GM20000 (cell line): ENCODE results near the gene CLDN34.

Source experiments
- DNase-seq: peaks from one replicate; pipeline ENCODE4 v3.0.0; 2012; ENCODE audit warnings: low spot score
- TF ChIP-seq, protein P1 (sequence below): IDR thresholded peaks from 2 replicates; pipeline ENCODE4 v1.5.1; 2012; ENCODE audit warnings: mild to moderate bottlenecking, control low read depth; ENCODE audit errors: extremely low read depth, missing control alignments

CLDN34 gene

DNA sequence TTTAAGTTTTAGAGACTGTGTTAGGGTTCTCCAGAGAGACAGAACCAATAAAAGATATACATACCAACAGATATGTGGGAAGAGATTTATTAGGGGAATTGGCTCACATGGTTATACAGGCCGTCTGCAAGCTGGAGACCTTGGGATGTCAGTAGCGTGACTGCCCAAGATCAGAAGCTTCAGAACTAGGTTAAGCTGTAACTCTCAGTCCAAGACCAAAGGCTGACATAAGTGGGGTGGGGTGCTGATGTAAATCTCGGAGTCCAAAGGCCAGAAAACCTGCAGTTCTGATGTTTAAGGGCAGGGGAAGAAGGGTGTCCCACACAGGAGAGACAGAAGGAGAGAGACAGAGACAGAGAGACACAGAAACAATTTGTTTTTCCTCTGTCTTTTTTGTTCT lies 10.5 kb downstream of the CLDN34 start:
- no peak for DNase-seq
- TF ChIP-seq, protein P1, sequence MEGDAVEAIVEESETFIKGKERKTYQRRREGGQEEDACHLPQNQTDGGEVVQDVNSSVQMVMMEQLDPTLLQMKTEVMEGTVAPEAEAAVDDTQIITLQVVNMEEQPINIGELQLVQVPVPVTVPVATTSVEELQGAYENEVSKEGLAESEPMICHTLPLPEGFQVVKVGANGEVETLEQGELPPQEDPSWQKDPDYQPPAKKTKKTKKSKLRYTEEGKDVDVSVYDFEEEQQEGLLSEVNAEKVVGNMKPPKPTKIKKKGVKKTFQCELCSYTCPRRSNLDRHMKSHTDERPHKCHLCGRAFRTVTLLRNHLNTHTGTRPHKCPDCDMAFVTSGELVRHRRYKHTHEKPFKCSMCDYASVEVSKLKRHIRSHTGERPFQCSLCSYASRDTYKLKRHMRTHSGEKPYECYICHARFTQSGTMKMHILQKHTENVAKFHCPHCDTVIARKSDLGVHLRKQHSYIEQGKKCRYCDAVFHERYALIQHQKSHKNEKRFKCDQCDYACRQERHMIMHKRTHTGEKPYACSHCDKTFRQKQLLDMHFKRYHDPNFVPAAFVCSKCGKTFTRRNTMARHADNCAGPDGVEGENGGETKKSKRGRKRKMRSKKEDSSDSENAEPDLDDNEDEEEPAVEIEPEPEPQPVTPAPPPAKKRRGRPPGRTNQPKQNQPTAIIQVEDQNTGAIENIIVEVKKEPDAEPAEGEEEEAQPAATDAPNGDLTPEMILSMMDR: no peak

DNA sequence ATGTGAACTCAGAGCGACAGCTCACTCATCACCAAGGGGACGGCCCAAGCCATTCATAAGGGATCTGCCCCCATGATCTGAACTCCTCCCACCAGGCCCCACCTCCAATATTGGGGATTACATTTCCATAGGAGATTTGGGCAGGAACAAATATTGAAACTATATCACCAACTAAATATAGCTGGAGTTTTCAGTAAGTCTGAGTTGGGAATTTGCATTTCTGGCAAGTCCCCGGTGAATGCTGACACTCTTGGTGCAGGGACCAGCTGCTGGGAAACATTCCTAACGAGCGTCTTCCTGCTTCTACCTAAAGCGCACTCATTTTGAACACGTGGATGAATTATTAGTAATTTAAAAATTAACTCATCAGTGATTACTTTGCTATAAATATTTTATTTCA lies 13.2 kb downstream of the CLDN34 start:
- TF ChIP-seq, protein P1: no peak

DNA sequence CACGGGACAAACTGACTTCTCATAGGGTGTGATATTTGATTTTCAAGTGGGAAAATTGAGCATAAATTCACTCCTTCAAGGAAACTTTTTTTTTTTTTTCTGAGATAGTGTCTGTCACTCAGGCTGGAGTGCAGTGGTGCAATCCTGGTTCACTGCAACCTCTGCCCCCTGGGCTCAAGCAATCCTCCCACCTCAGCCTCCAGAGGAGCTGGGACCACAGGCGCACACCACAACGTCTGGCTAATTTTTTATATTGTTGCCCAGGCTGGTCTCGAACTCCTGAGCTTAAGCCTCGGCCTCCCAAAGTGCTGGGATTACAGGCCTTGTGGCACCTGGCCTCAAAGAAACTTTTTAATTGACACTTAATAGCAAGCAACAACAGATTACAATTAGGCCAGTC lies 13.8 kb downstream of the CLDN34 start:
- no peak for DNase-seq
- TF ChIP-seq, protein P1: no peak

More for the DNA sequence above, 13.2 kb downstream of the CLDN34 start:
- no peak for DNase-seq

- no peak for DNase-seq
- TF ChIP-seq, protein P1: no peak
These were observed 16.3 kb downstream of the CLDN34 start for GRCh38 chrX:9983441-9983840.

DNA sequence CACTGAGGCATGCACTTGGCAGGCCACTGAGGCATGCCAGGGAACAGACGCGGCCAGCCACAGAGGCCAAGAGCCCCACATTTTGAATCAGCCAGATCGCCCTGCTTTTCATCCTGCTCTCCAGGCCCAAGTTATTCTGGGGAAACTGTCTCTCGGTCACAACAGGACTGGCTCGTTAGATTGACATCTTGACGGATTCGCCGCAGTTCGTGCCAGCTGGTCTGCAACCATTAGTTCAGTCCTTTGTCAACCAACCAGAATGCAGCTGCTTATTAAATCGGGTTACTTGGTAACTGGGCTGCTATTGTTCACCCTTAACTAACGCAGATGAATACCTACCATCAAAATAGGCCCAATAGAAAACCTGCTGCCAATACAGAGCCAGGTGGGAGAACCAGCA lies 16.7 kb downstream of the CLDN34 start:
- DNase-seq: no peak
- TF ChIP-seq, protein P1: no peak

DNA sequence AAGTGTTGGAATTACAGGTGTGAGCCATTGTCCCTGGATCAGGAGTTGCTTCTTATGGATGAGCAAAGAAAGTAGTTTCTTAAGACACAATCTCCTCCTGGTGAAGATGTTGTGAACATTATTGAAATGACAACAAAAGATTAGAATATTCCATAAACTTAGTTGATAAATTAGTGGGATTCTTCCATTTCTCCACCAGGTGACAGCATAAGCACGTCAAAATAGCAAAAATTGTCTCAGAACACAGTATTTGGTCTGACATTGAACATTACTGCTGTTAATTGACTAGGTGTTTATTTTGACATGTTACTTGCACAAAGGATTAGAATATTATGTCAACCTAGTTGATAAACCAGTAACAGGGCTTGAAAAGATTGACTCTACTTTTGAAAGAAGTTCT lies 21.6 kb downstream of the CLDN34 start:
- DNase-seq: no peak

GRCh38 chrX:9992061-9992460 lies 24.9 kb downstream of the CLDN34 start:
- DNase-seq: no peak
- TF ChIP-seq, protein P1: no peak

More for the DNA sequence above, 21.6 kb downstream of the CLDN34 start:
- TF ChIP-seq, protein P1: no peak

- TF ChIP-seq, protein P1: no peak
These were observed 25.6 kb downstream of the CLDN34 start for GRCh38 chrX:9992724-9993123.

More at GRCh38 chrX:9992724-9993123, 25.6 kb downstream of the CLDN34 start:
- no peak for DNase-seq
